ENCODE data around the gene FGF2.
"Not testable (repeated sequence)": the region's sequence is repeated elsewhere in the genome, so short reads cannot be mapped to it uniquely, and the experiment has no call there.

FGF2 gene

DNA sequence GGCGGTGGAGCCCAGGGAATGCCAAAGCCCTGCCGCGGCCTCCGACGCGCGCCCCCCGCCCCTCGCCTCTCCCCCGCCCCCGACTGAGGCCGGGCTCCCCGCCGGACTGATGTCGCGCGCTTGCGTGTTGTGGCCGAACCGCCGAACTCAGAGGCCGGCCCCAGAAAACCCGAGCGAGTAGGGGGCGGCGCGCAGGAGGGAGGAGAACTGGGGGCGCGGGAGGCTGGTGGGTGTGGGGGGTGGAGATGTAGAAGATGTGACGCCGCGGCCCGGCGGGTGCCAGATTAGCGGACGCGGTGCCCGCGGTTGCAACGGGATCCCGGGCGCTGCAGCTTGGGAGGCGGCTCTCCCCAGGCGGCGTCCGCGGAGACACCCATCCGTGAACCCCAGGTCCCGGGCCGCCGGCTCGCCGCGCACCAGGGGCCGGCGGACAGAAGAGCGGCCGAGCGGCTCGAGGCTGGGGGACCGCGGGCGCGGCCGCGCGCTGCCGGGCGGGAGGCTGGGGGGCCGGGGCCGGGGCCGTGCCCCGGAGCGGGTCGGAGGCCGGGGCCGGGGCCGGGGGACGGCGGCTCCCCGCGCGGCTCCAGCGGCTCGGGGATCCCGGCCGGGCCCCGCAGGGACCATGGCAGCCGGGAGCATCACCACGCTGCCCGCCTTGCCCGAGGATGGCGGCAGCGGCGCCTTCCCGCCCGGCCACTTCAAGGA is at the start of gene FGF2:
FGF2 (plus strand) TSS at position 279 of the 705 bp plus-strand sequence; CDS start at position 623, 344 bp downstream.
- peak in 1 of 2 donors; percentile 5 for DNase-seq (ENCODE audit: low read depth in 2 of 2)

DNA sequence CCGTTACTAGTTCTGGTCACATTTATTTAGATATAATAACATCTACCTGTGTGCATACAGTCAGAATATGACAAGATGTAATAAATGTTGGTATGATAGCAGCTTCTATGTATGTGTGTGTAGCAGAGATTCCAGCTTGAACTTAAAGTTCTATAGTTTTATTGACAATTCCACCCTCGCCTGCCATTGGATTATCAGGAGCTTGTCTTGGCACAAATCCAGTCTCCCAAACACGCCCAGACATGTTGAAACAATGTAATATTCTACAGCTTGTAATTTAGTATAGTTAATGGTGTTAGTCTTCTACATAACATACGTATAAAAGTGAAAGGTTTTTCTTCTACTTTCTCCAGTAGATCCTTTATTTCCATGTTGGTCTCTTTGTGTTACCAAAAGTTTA is 49.7 kb upstream of the FGF2 start:
- no peak for DNase-seq (ENCODE audit: low read depth in 2 of 2)

GRCh38 chr4:122777846-122778673 is 48.6 kb upstream of the FGF2 start:
- DNase-seq (ENCODE audit: low read depth in 2 of 2): no peak

- DNase-seq (ENCODE audit: low read depth in 2 of 2): no peak
Measured at GRCh38 chr4:122781486-122781885, 45.1 kb upstream of the FGF2 start.

- DNase-seq (ENCODE audit: low read depth in 2 of 2): no peak
Measured at GRCh38 chr4:122783301-122784215, 43.1 kb upstream of the FGF2 start.

- DNase-seq (ENCODE audit: low read depth in 2 of 2): no peak
Measured at GRCh38 chr4:122784261-122784660, 42.4 kb upstream of the FGF2 start.

DNA sequence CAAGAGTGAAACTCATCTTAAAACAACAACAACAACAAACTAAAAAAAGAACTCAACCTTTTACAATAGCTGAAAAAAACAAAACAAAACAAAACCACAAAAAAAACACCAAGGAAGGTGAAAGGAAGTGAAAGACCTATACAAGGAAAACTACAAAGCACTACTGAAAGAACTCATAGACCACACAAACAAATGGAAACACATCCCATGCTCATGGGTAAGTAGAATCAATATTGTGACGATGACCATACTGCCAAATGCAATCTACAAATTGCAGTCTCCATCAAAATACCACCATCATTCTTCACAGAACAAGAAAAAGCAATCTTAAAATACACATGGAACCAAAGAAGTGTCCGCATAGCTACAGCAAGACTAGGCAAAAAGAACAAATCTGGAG is 41.5 kb upstream of the FGF2 start:
- DNase-seq (ENCODE audit: low read depth in 2 of 2): no peak

- not testable (repeated sequence) for DNase-seq (ENCODE audit: low read depth in 2 of 2)
Measured at GRCh38 chr4:122786296-122786695, 40.3 kb upstream of the FGF2 start.

DNA sequence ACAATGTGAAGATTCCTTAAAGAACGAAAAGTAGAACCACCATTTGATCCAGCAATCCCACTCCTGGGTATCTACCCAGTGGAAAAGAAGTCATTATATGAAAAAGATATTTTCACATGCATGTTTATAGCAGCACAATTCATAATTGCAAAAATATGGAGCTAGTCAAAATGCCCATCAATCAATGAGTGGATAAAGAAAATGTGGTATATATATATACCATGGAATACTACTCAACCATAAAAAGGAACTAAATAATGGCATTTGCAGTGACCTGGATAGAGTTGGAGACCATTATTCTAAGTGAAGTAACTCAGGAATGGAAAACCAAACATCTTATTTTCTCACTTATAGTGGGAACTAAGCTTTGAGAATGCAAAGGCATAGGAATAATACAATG is 39.7 kb upstream of the FGF2 start:
- DNase-seq (ENCODE audit: low read depth in 2 of 2): not testable (repeated sequence)

GRCh38 chr4:122787940-122788339 is 38.7 kb upstream of the FGF2 start:
- no peak for DNase-seq (ENCODE audit: low read depth in 2 of 2)

DNA sequence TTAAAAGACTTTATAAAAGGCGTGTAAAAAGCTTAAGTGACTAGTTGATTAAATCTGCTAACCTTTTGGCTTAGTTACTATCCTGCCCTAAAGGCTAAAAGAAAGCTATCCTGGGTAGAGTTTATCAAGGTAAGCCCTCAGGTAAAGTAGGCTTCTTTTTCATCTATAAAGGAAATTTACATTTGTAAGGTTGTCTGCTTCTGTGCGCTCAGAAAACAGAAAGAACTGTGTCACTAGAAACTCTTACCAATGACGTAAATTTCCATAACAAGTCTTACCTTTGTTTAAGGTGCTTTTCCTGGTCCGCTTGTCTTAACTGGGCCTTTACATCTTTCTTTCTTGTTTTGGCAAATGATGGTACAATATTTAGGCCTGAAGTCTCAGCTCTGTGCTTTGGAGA is 37.7 kb upstream of the FGF2 start:
- no peak for DNase-seq (ENCODE audit: low read depth in 2 of 2)

- no peak for DNase-seq (ENCODE audit: low read depth in 2 of 2)
Measured at GRCh38 chr4:122793811-122794210, 32.8 kb upstream of the FGF2 start.

- no peak for DNase-seq (ENCODE audit: low read depth in 2 of 2)
Measured at GRCh38 chr4:122796801-122797404, 29.7 kb upstream of the FGF2 start.

DNA sequence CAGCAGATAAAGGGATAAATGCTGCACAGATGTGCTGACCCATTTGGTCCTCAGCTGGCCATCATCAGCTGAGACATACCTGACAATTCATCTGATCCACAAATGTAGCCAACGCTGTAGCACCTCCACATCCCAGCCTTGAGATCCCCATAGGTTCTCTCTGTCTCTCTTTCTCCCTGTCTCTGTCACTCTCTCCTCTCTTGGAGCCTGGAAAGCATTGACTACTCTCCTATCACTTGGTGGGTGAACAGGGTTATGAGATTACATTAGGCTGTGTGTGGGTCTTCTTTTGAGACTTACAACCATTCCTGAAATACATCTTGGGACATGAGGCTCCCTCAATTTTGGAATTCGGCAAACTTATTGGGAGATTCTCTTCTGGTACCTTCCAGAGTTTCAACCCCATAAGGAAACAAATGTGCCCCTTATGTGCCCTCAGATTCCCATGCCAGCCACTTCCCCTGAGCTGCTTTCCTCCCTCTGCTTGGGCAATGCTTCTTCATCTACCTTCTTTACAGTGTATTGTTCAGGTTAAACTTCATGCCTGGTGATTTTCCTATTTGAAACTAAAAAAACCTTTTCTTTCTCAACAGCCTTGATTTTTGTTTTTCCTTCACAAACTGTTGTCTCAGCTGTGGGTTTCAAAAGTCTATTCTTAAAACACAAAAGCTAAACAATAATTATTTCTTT is 29.1 kb upstream of the FGF2 start:
- DNase-seq (ENCODE audit: low read depth in 2 of 2): no peak

DNA sequence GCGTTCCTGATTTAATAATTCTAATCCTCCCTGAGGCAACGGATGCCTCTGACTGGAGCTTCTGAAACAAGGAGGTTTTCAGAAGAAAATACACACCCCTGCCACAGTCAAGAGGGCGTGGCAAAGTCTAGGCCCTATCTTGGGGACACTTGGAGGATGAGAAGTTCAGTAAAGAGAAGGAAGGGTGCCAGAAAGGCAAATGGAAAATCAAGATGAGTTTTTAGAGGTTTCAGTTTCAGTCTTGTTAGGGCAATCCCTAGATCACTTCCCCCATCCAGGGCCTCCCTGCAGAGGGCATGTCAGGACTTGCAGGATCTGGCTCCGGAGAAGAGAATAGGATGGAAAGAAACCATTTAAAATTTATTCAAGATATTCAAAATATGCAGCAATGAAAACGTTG is 28.5 kb upstream of the FGF2 start:
- DNase-seq (ENCODE audit: low read depth in 2 of 2): no peak

GRCh38 chr4:122798917-122799316 is 27.7 kb upstream of the FGF2 start:
- DNase-seq (ENCODE audit: low read depth in 2 of 2): no peak

DNA sequence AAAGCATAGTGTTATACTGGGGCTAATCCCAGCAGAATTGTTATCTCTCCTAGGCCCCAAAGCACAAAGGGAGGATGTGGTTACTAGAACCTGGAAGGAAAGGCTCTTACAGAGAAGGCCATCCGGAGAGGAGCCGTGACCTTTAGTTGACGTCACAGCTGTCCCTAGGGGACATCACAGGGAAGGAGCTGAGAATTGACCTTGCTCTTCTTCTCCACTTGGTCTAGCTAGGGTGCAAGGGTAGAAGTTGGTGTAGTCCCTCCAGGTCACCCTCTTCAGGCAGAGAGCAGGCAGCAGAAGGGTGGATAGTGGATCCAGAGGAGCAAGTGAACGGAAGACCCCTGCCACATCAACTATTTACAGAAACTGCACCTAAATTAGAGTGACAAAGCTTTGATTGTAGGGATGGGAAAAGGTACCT is 22.8 kb upstream of the FGF2 start:
- no peak for DNase-seq (ENCODE audit: low read depth in 2 of 2)

DNA sequence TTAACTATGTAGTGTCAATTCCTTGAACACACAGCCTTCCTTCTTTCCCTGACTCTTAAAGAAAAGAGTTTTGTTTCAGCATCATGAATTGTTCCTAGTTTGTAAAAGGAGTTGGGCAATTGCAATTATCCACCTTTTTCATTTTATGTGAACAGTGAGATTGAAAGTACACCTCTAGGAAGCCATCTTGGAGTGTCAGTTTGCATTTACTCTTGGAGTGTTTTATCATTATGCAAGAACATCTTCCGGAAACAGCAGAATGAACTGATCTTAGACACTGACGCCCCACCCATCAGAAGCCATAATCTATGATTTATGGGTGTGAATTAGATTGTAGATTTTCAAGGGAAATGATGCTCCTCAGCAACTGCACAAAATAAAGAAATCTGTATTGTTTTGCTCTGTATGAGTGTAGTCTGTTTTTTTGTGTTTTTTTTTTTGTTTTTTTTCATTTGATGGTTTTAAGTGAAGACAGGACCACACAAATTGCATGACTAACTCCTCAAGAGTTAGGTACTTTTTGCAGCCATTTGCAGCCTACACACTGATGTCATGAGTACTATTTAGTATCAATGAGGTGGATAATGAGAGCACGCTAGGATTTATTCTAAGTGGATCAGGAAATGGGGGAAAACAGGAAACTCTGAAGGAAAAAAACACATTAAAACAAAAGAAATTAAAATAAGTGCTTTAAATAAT is 19.5 kb upstream of the FGF2 start:
- no peak for DNase-seq (ENCODE audit: low read depth in 2 of 2)

- DNase-seq (ENCODE audit: low read depth in 2 of 2): no peak
Measured at GRCh38 chr4:122810669-122811068, 16.0 kb upstream of the FGF2 start.

GRCh38 chr4:122811781-122812180 is 14.8 kb upstream of the FGF2 start:
- not testable (repeated sequence) for DNase-seq (ENCODE audit: low read depth in 2 of 2)

All from stimulated activated CD4-positive, alpha-beta T cell treated with anti-CD3 and anti-CD28 coated beads, Interleukin-1b, Interleukin-23, amount 100 ng/mL, for 1 hour (primary cell).